Thyroid gland (tissue), 4 donors: ENCODE measurements around the gene ARGLU1.

Source experiments
- POLR2A ChIP-seq, 2 donors: fragments of 450-650 bp; IDR thresholded peaks; one replicate each; pipeline ENCODE4 v1.6.1; 2017; ENCODE audit warnings: antibody characterized with exemption in 2 of 2, mild to moderate bottlenecking in 2 of 2, moderate library complexity in 1 of 2
- TF ChIP-seq, protein P1 (sequence below), 6 experiments: fragments of 200-600 bp in 3 of 6; fragments of 450-650 bp in 3 of 6; sonication (generic) in 3 of 6; IDR thresholded peaks; one replicate each; pipeline ENCODE4 v1.5.1; 2016 to 2019; ENCODE audit warnings: antibody characterized with exemption in 6 of 6, mild to moderate bottlenecking in 2 of 6, inconsistent platforms in 1 of 6, moderate library complexity in 1 of 6

- TF ChIP-seq, protein P1, sequence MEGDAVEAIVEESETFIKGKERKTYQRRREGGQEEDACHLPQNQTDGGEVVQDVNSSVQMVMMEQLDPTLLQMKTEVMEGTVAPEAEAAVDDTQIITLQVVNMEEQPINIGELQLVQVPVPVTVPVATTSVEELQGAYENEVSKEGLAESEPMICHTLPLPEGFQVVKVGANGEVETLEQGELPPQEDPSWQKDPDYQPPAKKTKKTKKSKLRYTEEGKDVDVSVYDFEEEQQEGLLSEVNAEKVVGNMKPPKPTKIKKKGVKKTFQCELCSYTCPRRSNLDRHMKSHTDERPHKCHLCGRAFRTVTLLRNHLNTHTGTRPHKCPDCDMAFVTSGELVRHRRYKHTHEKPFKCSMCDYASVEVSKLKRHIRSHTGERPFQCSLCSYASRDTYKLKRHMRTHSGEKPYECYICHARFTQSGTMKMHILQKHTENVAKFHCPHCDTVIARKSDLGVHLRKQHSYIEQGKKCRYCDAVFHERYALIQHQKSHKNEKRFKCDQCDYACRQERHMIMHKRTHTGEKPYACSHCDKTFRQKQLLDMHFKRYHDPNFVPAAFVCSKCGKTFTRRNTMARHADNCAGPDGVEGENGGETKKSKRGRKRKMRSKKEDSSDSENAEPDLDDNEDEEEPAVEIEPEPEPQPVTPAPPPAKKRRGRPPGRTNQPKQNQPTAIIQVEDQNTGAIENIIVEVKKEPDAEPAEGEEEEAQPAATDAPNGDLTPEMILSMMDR (IDR thresholded peaks at IDR 0.05) = no peak
- no peak for TF ChIP-seq POLR2A (IDR thresholded peaks at IDR 0.05)
Measured at GRCh38 chr13:106603546-106603945, 35.6 kb upstream of the ARGLU1 start.
